Trophoblast cell (in vitro differentiated cells and primary cell): ENCODE data around the gene NLRP5.

Source experiments
- DNase-seq, 2 donors: peaks; one replicate each; pipeline ENCODE4 v3.0.0-alpha.2; 2016
- H2AFZ ChIP-seq: 2 replicates; pipeline ENCODE4 v1.6.1; 2013; ENCODE audit warnings: low read length, moderate library complexity, mild to moderate bottlenecking; ENCODE audit not compliant: insufficient read depth, poor library complexity
- H2AK5ac ChIP-seq: 2 replicates; pipeline ENCODE4 v1.6.1; 2013; ENCODE audit warnings: mild to moderate bottlenecking, low read length
- H2BK120ac ChIP-seq: 2 replicates; pipeline ENCODE4 v1.6.1; 2013; ENCODE audit warnings: low read length, mild to moderate bottlenecking, moderate library complexity; ENCODE audit not compliant: insufficient read depth, poor library complexity
- H2BK12ac ChIP-seq: 2 replicates; pipeline ENCODE4 v1.6.1; 2013; ENCODE audit warnings: mild to moderate bottlenecking, low read length, moderate library complexity
- H2BK5ac ChIP-seq: 2 replicates; pipeline ENCODE4 v1.6.1; 2013; ENCODE audit warnings: low read length, low read depth, moderate library complexity, mild to moderate bottlenecking; ENCODE audit not compliant: poor library complexity
- H3K14ac ChIP-seq: 2 replicates; pipeline ENCODE4 v1.6.1; 2013; ENCODE audit warnings: mild to moderate bottlenecking, low read length
- H3K18ac ChIP-seq: 2 replicates; pipeline ENCODE4 v1.6.1; 2013; ENCODE audit warnings: mild to moderate bottlenecking, low read length
- H3K23ac ChIP-seq: 2 replicates; pipeline ENCODE4 v1.6.1; 2013; ENCODE audit warnings: low read length
- H3K27ac ChIP-seq: 2 replicates; pipeline ENCODE4 v1.5.1; 2013; ENCODE audit warnings: low read depth, mild to moderate bottlenecking, inconsistent platforms, low read length, moderate library complexity
- H3K27me3 ChIP-seq: 2 replicates; pipeline ENCODE4 v1.6.1; 2013; ENCODE audit warnings: inconsistent platforms, mild to moderate bottlenecking, low read length, moderate library complexity; ENCODE audit not compliant: insufficient read depth
- H3K36me3 ChIP-seq, 2 experiments: 1 replicate in 1 of 2; 2 replicates in 1 of 2; pipeline ENCODE4 v1.6.1; 2013; ENCODE audit warnings: low read length in 2 of 2, mild to moderate bottlenecking in 2 of 2, moderate library complexity in 1 of 2; ENCODE audit not compliant: insufficient read depth in 2 of 2, control insufficient read depth in 1 of 2
- H3K4ac ChIP-seq: 2 replicates; pipeline ENCODE4 v1.6.1; 2013; ENCODE audit warnings: low read depth, mild to moderate bottlenecking, low read length, moderate library complexity
- H3K4me1 ChIP-seq, 2 experiments: 1 replicate in 1 of 2; 2 replicates in 1 of 2; pipeline ENCODE4 v1.6.1; 2013; ENCODE audit warnings: low read length in 2 of 2, mild to moderate bottlenecking in 2 of 2, moderate library complexity in 1 of 2; ENCODE audit not compliant: insufficient read depth in 2 of 2, control insufficient read depth in 1 of 2
- H3K4me2 ChIP-seq: 2 replicates; pipeline ENCODE4 v1.6.1; 2013; ENCODE audit warnings: inconsistent platforms, mild to moderate bottlenecking, low read length, moderate library complexity
- H3K4me3 ChIP-seq: 2 replicates; pipeline ENCODE4 v1.5.1; 2013; ENCODE audit warnings: mild to moderate bottlenecking, low read depth, low read length, inconsistent platforms
- H3K79me1 ChIP-seq: one replicate; pipeline ENCODE4 v1.6.1; 2013; ENCODE audit warnings: low read length
- H3K79me2 ChIP-seq: 2 replicates; pipeline ENCODE4 v1.6.1; 2013; ENCODE audit warnings: low read length, mild to moderate bottlenecking; ENCODE audit not compliant: control insufficient read depth, insufficient read depth, poor library complexity
- H3K9ac ChIP-seq: 2 replicates; pipeline ENCODE4 v1.6.1; 2013; ENCODE audit warnings: mild to moderate bottlenecking, low read length
- H3K9me3 ChIP-seq: 2 replicates; pipeline ENCODE4 v1.6.1; 2013; ENCODE audit warnings: low read depth, mild to moderate bottlenecking, control low read depth, inconsistent platforms, low read length; ENCODE audit not compliant: insufficient read depth
- H4K12ac ChIP-seq: 2 replicates; pipeline ENCODE4 v1.6.1; 2013; ENCODE audit warnings: low read depth, mild to moderate bottlenecking, low read length, moderate library complexity
- H4K8ac ChIP-seq: 2 replicates; pipeline ENCODE4 v1.6.1; 2013; ENCODE audit warnings: low read depth, mild to moderate bottlenecking, low read length, moderate library complexity
- H4K91ac ChIP-seq: one replicate; pipeline ENCODE4 v1.6.1; 2013; ENCODE audit warnings: low read depth, mild to moderate bottlenecking, low read length, moderate library complexity
- WGBS: extraction: QIAGEN DNeasy Blood & Tissue Kit; methylation state at CpG from one replicate; pipeline ENCODE4 v1.1.7; 2013; ENCODE audit warnings: missing lambda C conversion rate; ENCODE audit not compliant: insufficient read length, insufficient coverage; ENCODE audit errors: extremely low coverage; 5-methylcytosine and 5-hydroxymethylcytosine counted together

NLRP5 gene

GRCh38 chr19:55962186-55962585 lies 24.4 kb upstream of the NLRP5 start:
- no peaks in the 10 kb centered on the region for H3K4me1 ChIP-seq
- no peak overlapping the region for H3K18ac ChIP-seq
- no peaks in the 10 kb centered on the region for H3K27me3 ChIP-seq
- no peak overlapping the region for H3K4ac ChIP-seq
- no peak overlapping the region for H3K4me3 ChIP-seq
- H2BK120ac ChIP-seq, result no peak overlapping the region
- DNase-seq, result no peak
- H3K36me3 ChIP-seq, result no peaks in the 10 kb centered on the region
- no peak overlapping the region for H2BK12ac ChIP-seq
- no peak overlapping the region for H3K14ac ChIP-seq
- no peak overlapping the region for H3K4me2 ChIP-seq
- H2AK5ac ChIP-seq, result no peak overlapping the region
- H4K12ac ChIP-seq, result no peak overlapping the region
- no peak overlapping the region for H2AFZ ChIP-seq
- H3K9ac ChIP-seq, result no peak overlapping the region
- no peak overlapping the region for H3K27ac ChIP-seq
- H2BK5ac ChIP-seq, result no peak overlapping the region
- H3K79me2 ChIP-seq, result no peaks in the 10 kb centered on the region
- H3K23ac ChIP-seq, result no peak overlapping the region
- peaks cover 25% of the 10 kb centered on the region for H3K9me3 ChIP-seq
- no CpG with 5 or more reads among the region's 10 CpGs for WGBS
- H3K79me1 ChIP-seq, result no peaks in the 10 kb centered on the region
- H4K91ac ChIP-seq, result no peak overlapping the region
- H4K8ac ChIP-seq, result no peak overlapping the region

- Histone ChIP-seq H3K4me1 (no peaks in the 10 kb centered on the region), H3K36me3 (no peaks in the 10 kb centered on the region), H3K4me2 (no peak overlapping the region), H4K12ac (no peak overlapping the region), H3K14ac (no peak overlapping the region), H2AK5ac (no peak overlapping the region), H4K8ac (no peak overlapping the region), H2BK12ac (no peak overlapping the region), H3K79me1 (no peaks in the 10 kb centered on the region), H3K18ac (no peak overlapping the region), H2AFZ (no peak overlapping the region), H3K9me3 (peaks cover 12% of the 10 kb centered on the region), H2BK120ac (no peak overlapping the region), H3K4ac (no peak overlapping the region), H3K9ac (no peak overlapping the region), H3K79me2 (no peaks in the 10 kb centered on the region), H2BK5ac (no peak overlapping the region), H4K91ac (no peak overlapping the region), H3K27me3 (no peaks in the 10 kb centered on the region), H3K27ac (no peak overlapping the region), H3K4me3 (no peak overlapping the region), H3K23ac (no peak overlapping the region)
- DNase-seq, result no peak
- no CpG with 5 or more reads among the region's 3 CpGs for WGBS
These were observed 12.6 kb upstream of the NLRP5 start for GRCh38 chr19:55973982-55974381.

GRCh38 chr19:55980415-55980814 lies 6.2 kb upstream of the NLRP5 start:
- WGBS, result no CpG with 5 or more reads among the region's 9 CpGs
- H3K4me3 ChIP-seq, result no peak overlapping the region

GRCh38 chr19:55985254-55985653 lies 1.3 kb upstream of the NLRP5 start:
- Histone ChIP-seq H3K23ac (no peak overlapping the region), H3K14ac (no peak overlapping the region), H3K79me2 (no peaks in the 10 kb centered on the region), H2BK12ac (no peak overlapping the region), H3K36me3 (no peaks in the 10 kb centered on the region), H3K9me3 (peaks cover 19% of the 10 kb centered on the region), H3K79me1 (no peaks in the 10 kb centered on the region), H3K9ac (no peak overlapping the region), H4K12ac (no peak overlapping the region), H2AK5ac (no peak overlapping the region), H3K4me3 (no peak overlapping the region), H3K4me2 (no peak overlapping the region), H2BK5ac (no peak overlapping the region), H4K8ac (no peak overlapping the region), H3K18ac (no peak overlapping the region), H3K4ac (no peak overlapping the region), H4K91ac (no peak overlapping the region), H2BK120ac (no peak overlapping the region), H3K27me3 (no peaks in the 10 kb centered on the region), H2AFZ (no peak overlapping the region), H3K4me1 (no peaks in the 10 kb centered on the region), H3K27ac (no peak overlapping the region)
- DNase-seq, result no peak
- WGBS, result no CpG with 5 or more reads among the region's 1 CpG

More at GRCh38 chr19:55980415-55980814, 6.2 kb upstream of the NLRP5 start:
- Histone ChIP-seq H4K91ac (no peak overlapping the region), H2AFZ (no peak overlapping the region), H4K12ac (no peak overlapping the region), H4K8ac (no peak overlapping the region), H3K27me3 (no peaks in the 10 kb centered on the region), H3K4me1 (no peaks in the 10 kb centered on the region), H3K27ac (no peak overlapping the region), H3K18ac (no peak overlapping the region), H2BK12ac (no peak overlapping the region), H3K14ac (no peak overlapping the region), H2BK5ac (no peak overlapping the region), H3K36me3 (no peaks in the 10 kb centered on the region), H3K79me2 (no peaks in the 10 kb centered on the region), H3K23ac (no peak overlapping the region), H3K9me3 (peaks cover 10% of the 10 kb centered on the region), H2AK5ac (no peak overlapping the region), H3K79me1 (no peaks in the 10 kb centered on the region), H3K4ac (no peak overlapping the region), H3K9ac (no peak overlapping the region), H2BK120ac (no peak overlapping the region), H3K4me2 (no peak overlapping the region)
- DNase-seq, result no peak
